Measurements from ENCODE around the gene MICA.
"Not testable (repeated sequence)": the region's sequence is repeated elsewhere in the genome, so short reads cannot be mapped to it uniquely, and the experiment has no call there.

Gene MICA

DNA sequence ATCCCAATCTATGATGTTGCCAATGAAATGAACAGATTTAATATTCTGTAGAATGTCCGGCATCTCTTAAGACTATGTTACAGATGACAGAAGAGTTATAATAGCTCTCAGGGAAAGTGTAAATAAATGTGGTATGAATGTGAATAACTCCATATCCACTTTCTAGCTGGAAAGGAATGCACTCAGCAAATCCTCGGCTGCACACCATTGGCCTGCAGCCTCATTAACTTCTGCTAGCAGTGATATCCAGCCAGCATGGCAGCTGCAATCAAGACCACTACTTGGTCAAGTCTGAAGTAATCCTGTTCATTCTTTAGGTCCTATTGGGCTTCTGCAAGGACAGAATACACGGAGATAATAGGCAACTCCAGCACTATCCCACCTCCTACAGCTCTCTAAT lies 17.3 kb upstream of the MICA start:
- Histone ChIP-seq H3K18ac (ENCODE audit: low read length) (no peak overlapping the region), H3K4ac (ENCODE audit: low read length) (no peak overlapping the region), H3K4me3 (ENCODE audit: low read length in 2 of 2) (no peak overlapping the region), H2AK5ac (ENCODE audit: low read depth, low read length) (no peak overlapping the region), H3K27me3 (ENCODE audit: control insufficient read depth in 3 of 3, insufficient read depth in 3 of 3, low read depth in 1 of 3, low read length in 3 of 3) (peaks cover 0 to 30% (median 0%) of the 10 kb centered on the region in 3 experiments), H2BK5ac (ENCODE audit: low read length) (no peak overlapping the region), H3K9ac (ENCODE audit: low read depth, low read length, poor library complexity) (no peak overlapping the region), H2BK120ac (ENCODE audit: low read depth, low read length) (no peak overlapping the region), H4K8ac (ENCODE audit: low read depth, low read length) (no peak overlapping the region), H3K14ac (ENCODE audit: low read length) (no peak overlapping the region), H3K79me1 (ENCODE audit: low read depth, low read length) (no peaks in the 10 kb centered on the region), H3K4me1 (ENCODE audit: control insufficient read depth in 2 of 2, insufficient read depth in 1 of 2, low read depth in 1 of 2, low read length in 2 of 2) (peaks cover 3 to 12% of the 10 kb centered on the region in 2 donors), H2BK12ac (ENCODE audit: low read length) (no peak overlapping the region), H3K23ac (ENCODE audit: low read depth, low read length, poor library complexity) (no peak overlapping the region), H3K36me3 (replicated peaks in 1 of 2; ENCODE audit: control insufficient read depth in 2 of 2, insufficient read depth in 2 of 2, low read length in 2 of 2) (no peaks in the 10 kb centered on the region), H2BK15ac (ENCODE audit: low read length) (no peak overlapping the region), H2AFZ (ENCODE audit: low read length) (no peak overlapping the region), H4K91ac (ENCODE audit: low read depth, low read length, poor library complexity) (no peak overlapping the region), H3K4me2 (ENCODE audit: insufficient read depth, low read length, poor library complexity, severe bottlenecking) (no peak overlapping the region), H3K9me3 (replicated peaks in 1 of 2; ENCODE audit: control insufficient read depth in 2 of 2, insufficient read depth in 1 of 2, low read depth in 1 of 2, low read length in 2 of 2) (no peaks in the 10 kb centered on the region), H3K27ac (replicated peaks; ENCODE audit: low read length) (no peak overlapping the region)
- no CpG with 5 or more reads among the region's 3 CpGs for WGBS, 2 donors (ENCODE audit: extremely low coverage in 2 of 2, insufficient read length in 2 of 2, insufficient replicate concordance in 1 of 2)
- DNase-seq (ENCODE audit: low spot score): no peak

DNA sequence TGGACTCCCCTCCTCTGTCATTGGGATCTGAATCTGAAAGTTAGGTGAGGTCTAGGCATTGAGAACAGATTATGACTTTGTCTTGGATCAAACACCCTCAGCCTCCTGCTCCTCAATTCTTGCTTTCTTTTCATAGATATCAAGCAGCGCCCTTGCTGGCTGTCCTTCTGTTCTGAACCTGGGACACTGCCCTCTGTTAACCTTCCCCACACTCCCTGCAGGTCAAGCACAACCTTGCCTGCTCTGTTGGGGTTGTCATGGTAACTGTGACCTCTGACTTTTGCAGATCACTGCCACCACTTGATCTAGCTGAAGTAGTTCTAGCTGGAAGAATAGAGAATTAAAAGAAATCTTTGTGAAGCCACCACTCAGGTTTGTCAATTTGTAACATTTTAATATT lies 16.4 kb upstream of the MICA start:
- Histone ChIP-seq H3K27ac (replicated peaks; ENCODE audit: low read length) (no peak overlapping the region), H3K23ac (ENCODE audit: low read depth, low read length, poor library complexity) (no peak overlapping the region), H3K27me3 (ENCODE audit: control insufficient read depth in 3 of 3, insufficient read depth in 3 of 3, low read depth in 1 of 3, low read length in 3 of 3) (peaks cover 0 to 26% (median 0%) of the 10 kb centered on the region in 3 experiments), H3K18ac (ENCODE audit: low read length) (no peak overlapping the region), H2BK5ac (ENCODE audit: low read length) (no peak overlapping the region), H3K4me1 (ENCODE audit: control insufficient read depth in 2 of 2, insufficient read depth in 1 of 2, low read depth in 1 of 2, low read length in 2 of 2) (peaks cover 3 to 12% of the 10 kb centered on the region in 2 donors), H3K4me3 (ENCODE audit: low read length in 2 of 2) (no peak overlapping the region), H2BK120ac (ENCODE audit: low read depth, low read length) (no peak overlapping the region), H3K9me3 (replicated peaks in 1 of 2; ENCODE audit: control insufficient read depth in 2 of 2, insufficient read depth in 1 of 2, low read depth in 1 of 2, low read length in 2 of 2) (no peaks in the 10 kb centered on the region), H3K36me3 (replicated peaks in 1 of 2; ENCODE audit: control insufficient read depth in 2 of 2, insufficient read depth in 2 of 2, low read length in 2 of 2) (no peaks in the 10 kb centered on the region), H3K4ac (ENCODE audit: low read length) (no peak overlapping the region), H2AK5ac (ENCODE audit: low read depth, low read length) (no peak overlapping the region), H3K79me1 (ENCODE audit: low read depth, low read length) (no peaks in the 10 kb centered on the region), H4K8ac (ENCODE audit: low read depth, low read length) (no peak overlapping the region), H2BK15ac (ENCODE audit: low read length) (no peak overlapping the region), H4K91ac (ENCODE audit: low read depth, low read length, poor library complexity) (no peak overlapping the region), H2BK12ac (ENCODE audit: low read length) (no peak overlapping the region), H3K4me2 (ENCODE audit: insufficient read depth, low read length, poor library complexity, severe bottlenecking) (no peak overlapping the region), H3K14ac (ENCODE audit: low read length) (no peak overlapping the region), H2AFZ (ENCODE audit: low read length) (no peak overlapping the region), H3K9ac (ENCODE audit: low read depth, low read length, poor library complexity) (no peak overlapping the region)
- WGBS, 2 donors (ENCODE audit: extremely low coverage in 2 of 2, insufficient read length in 2 of 2, insufficient replicate concordance in 1 of 2): no CpG with 5 or more reads among the region's 1 CpG
- DNase-seq (ENCODE audit: low spot score): peak; percentile 36

DNA sequence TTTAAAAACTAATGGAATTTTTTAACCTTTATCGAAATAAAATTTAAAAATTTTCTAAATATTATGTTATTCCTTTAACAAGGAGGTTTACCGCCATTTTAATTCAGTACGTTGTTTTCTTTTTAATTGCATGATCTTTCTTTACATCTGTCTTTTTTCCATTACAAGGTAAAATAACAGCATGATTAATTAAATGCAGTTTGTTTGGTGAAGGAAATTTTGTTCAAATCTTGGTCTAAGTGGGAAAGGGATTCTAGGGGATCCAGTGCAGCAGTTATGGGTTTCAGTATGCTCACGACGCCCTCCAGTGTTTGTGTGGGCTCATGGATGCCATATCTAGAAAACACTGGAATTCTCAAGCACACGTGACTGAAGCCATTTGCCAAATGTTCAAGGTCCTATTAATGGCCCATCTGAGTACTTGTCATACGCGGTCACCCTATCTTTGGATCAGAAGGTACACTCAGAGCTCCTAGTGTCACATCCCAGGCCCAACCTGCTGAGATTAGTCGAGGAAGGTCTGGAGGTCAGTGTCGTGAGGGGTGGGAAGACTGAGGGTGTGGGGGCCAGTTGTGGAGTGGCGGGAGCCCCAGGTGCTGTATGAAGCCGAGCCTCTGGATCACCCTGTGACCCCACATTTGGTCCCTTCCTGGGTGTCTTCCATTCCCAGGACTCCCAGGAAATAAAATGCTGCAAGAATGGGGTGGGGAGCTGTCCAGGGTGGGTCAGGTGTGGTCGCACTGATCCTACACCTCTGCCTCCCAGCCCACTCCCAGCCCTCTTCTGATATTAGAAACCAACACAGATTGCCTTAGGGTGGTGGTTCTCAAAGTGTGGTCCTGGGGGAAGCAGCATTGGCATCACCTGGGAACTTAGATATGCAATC lies 14.2 kb upstream of the MICA start:
- not testable (repeated sequence) for H2BK15ac ChIP-seq (ENCODE audit: low read length); H4K91ac ChIP-seq (ENCODE audit: low read depth, low read length, poor library complexity); H3K9me3 ChIP-seq (replicated peaks in 1 of 2; ENCODE audit: control insufficient read depth in 2 of 2, insufficient read depth in 1 of 2, low read depth in 1 of 2, low read length in 2 of 2); H3K36me3 ChIP-seq (replicated peaks in 1 of 2; ENCODE audit: control insufficient read depth in 2 of 2, insufficient read depth in 2 of 2, low read length in 2 of 2); H3K79me1 ChIP-seq (ENCODE audit: low read depth, low read length); H3K23ac ChIP-seq (ENCODE audit: low read depth, low read length, poor library complexity); H4K8ac ChIP-seq (ENCODE audit: low read depth, low read length); H3K4ac ChIP-seq (ENCODE audit: low read length); H3K14ac ChIP-seq (ENCODE audit: low read length); H2AFZ ChIP-seq (ENCODE audit: low read length); H2AK5ac ChIP-seq (ENCODE audit: low read depth, low read length); H3K9ac ChIP-seq (ENCODE audit: low read depth, low read length, poor library complexity); H2BK12ac ChIP-seq (ENCODE audit: low read length); H3K18ac ChIP-seq (ENCODE audit: low read length); H2BK5ac ChIP-seq (ENCODE audit: low read length); H2BK120ac ChIP-seq (ENCODE audit: low read depth, low read length); DNase-seq (ENCODE audit: low spot score); H3K4me2 ChIP-seq (ENCODE audit: insufficient read depth, low read length, poor library complexity, severe bottlenecking); H3K4me3 ChIP-seq (ENCODE audit: low read length in 2 of 2); H3K27ac ChIP-seq (replicated peaks; ENCODE audit: low read length)
- peaks cover 0 to 15% (median 0%) of the 10 kb centered on the region in 3 experiments for H3K27me3 ChIP-seq (ENCODE audit: control insufficient read depth in 3 of 3, insufficient read depth in 3 of 3, low read depth in 1 of 3, low read length in 3 of 3)
- H3K4me1 ChIP-seq (ENCODE audit: control insufficient read depth in 2 of 2, insufficient read depth in 1 of 2, low read depth in 1 of 2, low read length in 2 of 2): peaks cover 8 to 12% of the 10 kb centered on the region in 2 donors
- WGBS, 2 donors (ENCODE audit: extremely low coverage in 2 of 2, insufficient read length in 2 of 2, insufficient replicate concordance in 1 of 2): 100% methylated on average over 1 of the region's 13 CpGs; no CpG with 5 or more reads in 1 of the 2 donors

DNA sequence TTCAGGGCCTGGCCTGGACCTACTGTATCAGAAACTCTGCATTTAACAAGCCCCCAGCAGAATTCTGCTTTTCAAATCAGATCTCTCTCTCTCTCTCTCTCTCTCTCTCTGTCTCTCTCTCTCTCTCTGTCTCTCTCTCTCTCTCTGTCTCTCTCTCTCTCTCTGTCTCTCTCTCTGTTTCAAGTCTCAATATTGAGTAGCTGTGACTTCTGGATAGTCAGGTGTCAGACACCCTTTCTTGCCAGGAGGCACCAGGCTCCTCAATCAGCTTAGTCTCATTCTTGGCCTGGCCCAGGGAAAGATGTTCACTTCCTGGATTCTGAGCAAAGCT lies 13.6 kb upstream of the MICA start:
- H2BK12ac ChIP-seq (ENCODE audit: low read length); H3K14ac ChIP-seq (ENCODE audit: low read length): not testable (repeated sequence)

More for the DNA sequence above, 13.6 kb upstream of the MICA start:
- H3K27me3 ChIP-seq (ENCODE audit: control insufficient read depth in 3 of 3, insufficient read depth in 3 of 3, low read depth in 1 of 3, low read length in 3 of 3); H2BK5ac ChIP-seq (ENCODE audit: low read length); H4K91ac ChIP-seq (ENCODE audit: low read depth, low read length, poor library complexity); H3K4ac ChIP-seq (ENCODE audit: low read length); H3K9me3 ChIP-seq (replicated peaks in 1 of 2; ENCODE audit: control insufficient read depth in 2 of 2, insufficient read depth in 1 of 2, low read depth in 1 of 2, low read length in 2 of 2); H3K4me3 ChIP-seq (ENCODE audit: low read length in 2 of 2); H2BK120ac ChIP-seq (ENCODE audit: low read depth, low read length); H3K23ac ChIP-seq (ENCODE audit: low read depth, low read length, poor library complexity); H3K27ac ChIP-seq (replicated peaks; ENCODE audit: low read length); H3K4me2 ChIP-seq (ENCODE audit: insufficient read depth, low read length, poor library complexity, severe bottlenecking); H2AFZ ChIP-seq (ENCODE audit: low read length); H3K79me1 ChIP-seq (ENCODE audit: low read depth, low read length); H4K8ac ChIP-seq (ENCODE audit: low read depth, low read length); H2AK5ac ChIP-seq (ENCODE audit: low read depth, low read length); DNase-seq (ENCODE audit: low spot score); H3K9ac ChIP-seq (ENCODE audit: low read depth, low read length, poor library complexity); H2BK15ac ChIP-seq (ENCODE audit: low read length); H3K18ac ChIP-seq (ENCODE audit: low read length); H3K36me3 ChIP-seq (replicated peaks in 1 of 2; ENCODE audit: control insufficient read depth in 2 of 2, insufficient read depth in 2 of 2, low read length in 2 of 2): not testable (repeated sequence)
- H3K4me1 ChIP-seq (ENCODE audit: control insufficient read depth in 2 of 2, insufficient read depth in 1 of 2, low read depth in 1 of 2, low read length in 2 of 2): peaks cover 8 to 12% of the 10 kb centered on the region in 2 donors
